HG03135 (cell line): ENCODE data around the gene MYO5C.

Experiments
- ATAC-seq: cut with Tn5 transposase; IDR thresholded peaks from one replicate; pipeline ENCODE4 v1.9.1; 2021; ENCODE audit warnings: mild to moderate bottlenecking, moderate library complexity; ENCODE audit not compliant: unreplicated experiment

Gene MYO5C

DNA sequence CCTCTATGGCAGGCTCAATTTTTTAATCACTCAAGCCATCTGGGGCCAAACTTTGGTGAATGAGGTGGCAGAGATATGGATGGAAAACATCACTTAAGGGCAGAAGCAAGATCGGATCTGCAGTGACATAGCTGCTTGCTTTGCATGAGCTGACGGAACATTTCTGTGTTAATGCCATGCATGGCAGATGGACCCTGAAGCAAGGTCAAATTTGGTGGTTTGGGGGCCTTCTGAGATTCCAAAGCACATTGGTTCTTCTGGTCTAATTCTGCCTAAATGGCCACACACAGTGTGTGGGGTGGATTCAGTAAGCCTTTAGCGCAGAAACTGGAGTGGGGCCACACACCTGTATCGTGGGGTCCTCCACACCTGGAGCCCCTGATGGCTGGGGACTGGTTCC, 144.7 kb downstream of the MYO5C start:
- ATAC-seq: no peak

- no peak for ATAC-seq
These were observed 145.4 kb downstream of the MYO5C start for GRCh38 chr15:52150043-52150825.

GRCh38 chr15:52148403-52148802, 147.2 kb downstream of the MYO5C start:
- ATAC-seq: no peak

- no peak for ATAC-seq
These were observed 148.8 kb downstream of the MYO5C start for GRCh38 chr15:52146776-52147175.

- ATAC-seq: no peak
These were observed 149.3 kb downstream of the MYO5C start for GRCh38 chr15:52146261-52146660.

DNA sequence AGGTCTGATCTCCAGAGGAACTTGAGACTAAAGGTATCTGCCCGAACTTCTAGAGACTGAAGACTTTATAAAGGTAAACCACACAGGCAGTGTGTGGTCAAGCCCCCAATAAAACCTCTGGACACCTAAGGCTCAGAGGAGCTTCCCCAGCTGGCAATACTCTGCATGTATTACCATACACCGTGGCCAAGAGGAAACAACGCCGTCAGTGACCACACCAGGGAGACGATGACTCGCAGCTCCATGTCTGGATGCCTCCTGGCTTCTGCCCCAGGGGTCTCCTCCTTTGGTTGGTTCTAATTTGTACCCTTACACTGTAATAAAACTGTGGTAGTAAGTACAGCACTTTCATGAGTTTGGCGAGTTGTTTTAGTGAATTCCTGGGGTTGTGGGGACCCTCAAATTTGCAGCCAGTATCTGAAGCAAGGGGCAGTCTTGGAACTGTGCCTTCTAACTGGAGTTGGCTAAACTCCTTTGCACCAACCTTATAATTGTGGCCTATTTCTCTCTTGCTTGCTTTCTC, 150.9 kb downstream of the MYO5C start:
- no peak for ATAC-seq

DNA sequence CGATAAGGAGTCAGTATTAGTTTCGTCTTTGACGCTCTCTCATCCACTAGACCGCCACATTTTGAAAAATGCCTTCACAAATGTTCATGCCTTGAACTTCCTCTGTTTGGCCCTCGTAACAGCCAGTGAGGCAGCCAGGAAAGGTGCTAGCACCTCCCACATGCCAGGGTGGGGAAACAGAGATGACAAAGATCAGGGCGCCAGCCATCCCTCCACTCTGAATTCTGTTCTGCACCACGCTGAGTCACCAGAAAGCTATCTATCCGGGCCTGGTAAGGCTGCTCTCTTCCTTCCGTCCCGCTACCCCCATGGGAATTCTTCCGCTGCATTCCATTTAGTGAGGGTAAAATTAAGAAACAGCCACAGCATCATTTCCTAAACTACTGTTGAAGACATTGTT, 151.7 kb downstream of the MYO5C start:
- ATAC-seq: no peak
